D721Med (cell line): ENCODE data around the gene CNKSR2.

Source experiments
- DNase-seq: peaks from one replicate; pipeline ENCODE4 v3.0.0; 2011; ENCODE audit warnings: low spot score; ENCODE audit not compliant: insufficient read length
- FAIRE-seq: peaks from 2 replicates; lab custom pipeline; 2011; peaks lifted over from hg19 to GRCh38; lab: Jason Lieb, UNC
- CTCF ChIP-seq: IDR thresholded peaks from 2 replicates; pipeline ENCODE4 v1.5.1; 2012; ENCODE audit warnings: mild to moderate bottlenecking, control low read depth; ENCODE audit not compliant: insufficient read depth; ENCODE audit errors: missing control alignments

The CNKSR2 gene

GRCh38 chrX:21678048-21678612, 303.9 kb downstream of the CNKSR2 start:
- no peak for FAIRE-seq
- TF ChIP-seq CTCF: no peak
- no peak for DNase-seq

GRCh38 chrX:21683941-21684340, 309.7 kb downstream of the CNKSR2 start:
- no peak for FAIRE-seq
- TF ChIP-seq CTCF: no peak
- DNase-seq: no peak

- TF ChIP-seq CTCF: no peak
- FAIRE-seq (no peak), DNase-seq (no peak)
These were observed 317.3 kb downstream of the CNKSR2 start for GRCh38 chrX:21691512-21692018.

GRCh38 chrX:21698272-21698671, 324.1 kb downstream of the CNKSR2 start:
- DNase-seq (no peak), FAIRE-seq (no peak)
- no peak for TF ChIP-seq CTCF

- DNase-seq: no peak
- no peak for TF ChIP-seq CTCF
- no peak for FAIRE-seq
These were observed 324.9 kb downstream of the CNKSR2 start for GRCh38 chrX:21699136-21699535.

- DNase-seq: no peak
- no peak for TF ChIP-seq CTCF
- FAIRE-seq: no peak
These were observed 326.1 kb downstream of the CNKSR2 start for GRCh38 chrX:21700275-21700674.

GRCh38 chrX:21700967-21701366, 326.7 kb downstream of the CNKSR2 start:
- TF ChIP-seq CTCF: no peak
- DNase-seq (no peak), FAIRE-seq (no peak)
